Kidney (tissue), 14 donors: ENCODE data around the gene HLX. TPM values are rescaled to one million over a fixed set of nuclear protein-coding genes. Genes with fewer than 3 reads are reported as not detected.

Experiments used
- DNase-seq, 5 donors: peaks; one replicate each; pipeline ENCODE4 v3.0.0-alpha.2; 2013 to 2020
- FAIRE-seq: peaks from 2 replicates; lab custom pipeline; 2012; peaks lifted over from hg19 to GRCh38; lab: Jason Lieb, UNC
- H3K27ac ChIP-seq, 2 donors: one replicate each; pipeline ENCODE4 v1.7.0; 2013; ENCODE audit warnings: low read depth in 2 of 2, low read length in 2 of 2, inconsistent platforms in 1 of 2
- H3K27me3 ChIP-seq: one replicate; pipeline ENCODE4 v1.7.1; 2013; ENCODE audit warnings: low read length, inconsistent platforms; ENCODE audit not compliant: control insufficient read depth, insufficient read depth
- H3K36me3 ChIP-seq, 3 donors: one replicate each; pipeline versions ENCODE4 v1.7.0 to v1.7.1; 2013; ENCODE audit warnings: low read length in 3 of 3, control low read depth in 1 of 3, inconsistent platforms in 1 of 3; ENCODE audit not compliant: insufficient read depth in 3 of 3, control insufficient read depth in 2 of 3
- H3K4me1 ChIP-seq, 3 donors: one replicate each; pipeline versions ENCODE4 v1.7.0 to v1.7.1; 2013; ENCODE audit warnings: low read length in 3 of 3, inconsistent platforms in 1 of 3, low read depth in 1 of 3; ENCODE audit not compliant: control insufficient read depth in 2 of 3, insufficient read depth in 2 of 3
- H3K4me3 ChIP-seq, 3 donors: one replicate each; pipeline versions ENCODE4 v1.7.0 to v1.8.1; 2013; ENCODE audit warnings: low read length in 3 of 3, control low read depth in 1 of 3, inconsistent platforms in 1 of 3
- H3K9ac ChIP-seq, 3 donors: one replicate each; pipeline versions ENCODE4 v1.7.0 to v1.7.1; 2013; ENCODE audit warnings: low read length in 3 of 3, control low read depth in 1 of 3, inconsistent platforms in 1 of 3
- H3K9me3 ChIP-seq, 3 donors: one replicate each; pipeline versions ENCODE4 v1.7.0 to v1.7.1; 2013; ENCODE audit warnings: low read length in 3 of 3, control low read depth in 1 of 3, inconsistent platforms in 1 of 3; ENCODE audit not compliant: control insufficient read depth in 2 of 3, insufficient read depth in 1 of 3
- CTCF ChIP-seq: IDR thresholded peaks from 3 replicates; pipeline ENCODE4 v1.5.1; 2012; ENCODE audit warnings: mild to moderate bottlenecking, moderate library complexity, borderline replicate concordance; ENCODE audit not compliant: insufficient read depth; ENCODE audit errors: extremely low read depth
- intact Hi-C: fragments of 100-400 bp; cut with DNase I; formaldehyde crosslinking; loops from one replicate; pipeline ENCODE4 v1.11.1; 2022
- polyA plus RNA-seq: library from polyadenylated mRNA; stranded (reverse); fragments of 350-450 nt; fragmentation: Illumina TruSeq; extraction: RNeasy Lipid Tissue Mini Kit (QIAGEN cat#74804); gene quantifications from one replicate; pipeline ENCODE4 v1.2.3, GENCODE V29; 2014; ENCODE audit warnings: low read depth, low replicate concordance; ENCODE audit not compliant: insufficient read depth
- total RNA-seq: library from RNA; stranded (reverse); fragmentation: NEBNext Ultra II Directional; extraction: Animal tissue kit (Norgen Biotek cat#: 25700); gene quantifications from one replicate; pipeline ENCODE4 v1.2.1, GENCODE V29; 2021
- donor health status: control.
- donor health status: control.
- donor health status: control.
- donor health status: control.
- donor health status: control.
- donor health status: DM: yes; HTN: yes; CAD: no.
- donor health status: Normal renal cell carcinoma (clear cell type).

Gene HLX
- total and polyA plus RNA-seq, 2 donors from 2014 or later: 4.7 to 8.2 TPM

GRCh38 chr1:220891224-220892085 lies 12.2 kb downstream of the HLX start:
- DNase-seq (peak in 1 of 5 donors; percentile 37), FAIRE-seq (no peak)
- Histone ChIP-seq H3K36me3 (no peaks in the 10 kb centered on the region), H3K4me3 (no peak overlapping the region), H3K27me3 (peaks cover 88% of the 10 kb centered on the region), H3K9me3 (no peaks in the 10 kb centered on the region), H3K27ac (no peak overlapping the region), H3K4me1 (peaks cover 0 to 7% (median 0%) of the 10 kb centered on the region in 3 donors), H3K9ac (no peak overlapping the region)
- intact Hi-C loops: no loop called here
- no peak for TF ChIP-seq CTCF

GRCh38 chr1:220892086-220892376 lies 12.8 kb downstream of the HLX start:
- FAIRE-seq (no peak), DNase-seq (peak in 1 of 5 donors; percentile 49)
- Histone ChIP-seq H3K9ac (no peak overlapping the region), H3K27ac (no peak overlapping the region), H3K9me3 (no peaks in the 10 kb centered on the region), H3K27me3 (peaks cover 88% of the 10 kb centered on the region), H3K4me3 (no peak overlapping the region), H3K4me1 (peaks cover 0 to 7% (median 0%) of the 10 kb centered on the region in 3 donors), H3K36me3 (no peaks in the 10 kb centered on the region)
- intact Hi-C loops: no loop called here
- no peak for TF ChIP-seq CTCF

- Histone ChIP-seq H3K27me3 (peaks cover 83% of the 10 kb centered on the region), H3K36me3 (no peaks in the 10 kb centered on the region), H3K4me1 (peaks cover 0 to 7% (median 0%) of the 10 kb centered on the region in 3 donors), H3K4me3 (no peak overlapping the region), H3K27ac (no peak overlapping the region), H3K9ac (no peak overlapping the region), H3K9me3 (no peaks in the 10 kb centered on the region)
- no peak for TF ChIP-seq CTCF
- intact Hi-C loops: no loop called here
- FAIRE-seq (no peak), DNase-seq (no peak)
Observed at GRCh38 chr1:220892997-220893700, 13.9 kb downstream of the HLX start.
